GM12872 (cell line): ENCODE results near the gene DNAI1.

Source experiments
- CTCF ChIP-seq: IDR thresholded peaks from 3 replicates; pipeline ENCODE4 v1.5.1; 2011; ENCODE audit warnings: low read depth, mild to moderate bottlenecking, low read length, moderate library complexity; ENCODE audit not compliant: insufficient read depth

Gene DNAI1

DNA sequence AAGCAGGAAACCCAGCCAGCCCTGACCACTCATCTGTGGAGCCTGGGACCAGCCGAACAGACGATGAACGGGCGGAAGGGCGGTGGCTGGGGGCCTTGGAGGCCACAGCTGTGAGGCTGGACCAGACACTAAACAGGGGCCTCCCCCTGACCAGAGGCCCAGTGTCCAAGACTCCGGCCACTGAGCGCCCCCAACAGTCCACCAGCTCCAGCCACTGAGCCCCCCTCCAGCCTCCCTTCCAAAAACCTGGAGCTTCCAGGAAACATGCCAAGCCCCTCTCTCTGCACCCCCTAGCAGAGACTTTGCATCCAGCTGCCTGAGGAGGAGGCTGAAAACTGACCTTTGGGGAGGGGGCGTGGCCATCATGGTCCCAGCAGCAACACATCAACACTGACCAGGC, 107.7 kb downstream of the DNAI1 start:
- TF ChIP-seq CTCF = no peak

GRCh38 chr9:34566972-34567371, 108.4 kb downstream of the DNAI1 start:
- no peak for TF ChIP-seq CTCF

GRCh38 chr9:34568133-34568532, 109.5 kb downstream of the DNAI1 start:
- TF ChIP-seq CTCF = no peak

GRCh38 chr9:34568774-34569173, 110.2 kb downstream of the DNAI1 start:
- TF ChIP-seq CTCF = no peak

GRCh38 chr9:34570376-34570775, 111.8 kb downstream of the DNAI1 start:
- TF ChIP-seq CTCF = no peak
